GM03348 (cell line): Measurements from ENCODE around the gene FGG.

Experiments used
- DNase-seq: peaks from one replicate; pipeline ENCODE4 v3.0.0; 2012; ENCODE audit warnings: low spot score

Gene FGG

DNA sequence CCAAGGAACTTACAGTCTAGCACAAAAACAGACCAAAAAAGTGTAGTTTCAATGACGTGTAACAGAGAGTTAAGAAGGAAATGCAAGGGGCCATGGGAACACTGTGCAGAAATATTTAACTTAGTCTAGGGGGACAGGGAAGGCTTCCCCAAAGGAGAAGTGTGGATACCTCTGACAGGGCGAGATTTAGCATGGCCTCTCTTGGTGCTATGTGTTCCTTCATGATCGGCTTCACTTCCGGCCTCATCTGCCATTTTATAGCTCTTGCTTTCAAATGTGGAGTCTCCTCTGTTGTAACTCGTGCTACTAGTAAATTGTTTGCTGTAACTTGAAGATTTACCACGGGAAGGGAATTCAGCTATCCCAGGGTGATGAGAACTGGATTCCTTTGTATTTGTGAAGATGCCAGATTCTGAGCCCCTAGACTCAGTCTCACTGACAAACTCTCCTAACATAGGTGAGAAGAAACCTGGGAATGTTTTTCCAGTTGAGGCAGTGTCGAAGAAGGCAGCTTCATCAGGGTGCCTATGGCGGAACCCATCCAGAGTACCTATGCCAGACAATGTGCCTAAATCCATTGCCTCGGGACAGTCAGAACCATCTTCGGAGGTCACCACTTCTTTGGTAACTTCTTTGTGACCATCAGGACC, 27.0 kb downstream of the FGG start:
- DNase-seq = no peak

DNA sequence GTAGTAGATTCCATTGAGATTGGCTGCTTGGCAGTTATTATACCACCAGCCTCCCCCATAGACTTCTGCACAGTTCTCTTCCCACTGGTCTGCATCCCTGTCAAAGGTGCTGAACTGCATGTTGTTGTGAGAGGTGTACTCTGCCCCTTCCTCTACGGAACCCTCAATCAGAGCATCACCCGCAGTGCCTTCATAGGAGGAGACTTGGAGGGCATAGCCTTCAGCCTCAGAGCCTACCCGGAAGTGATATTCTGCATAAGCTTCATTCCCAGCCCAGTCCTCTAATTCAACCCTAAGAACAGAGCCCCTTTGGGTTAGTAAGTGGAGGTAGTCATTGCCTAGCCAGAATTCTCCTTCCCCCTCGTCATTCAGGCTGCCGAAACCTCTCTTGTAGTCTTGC, 28.2 kb downstream of the FGG start:
- no peak for DNase-seq

DNA sequence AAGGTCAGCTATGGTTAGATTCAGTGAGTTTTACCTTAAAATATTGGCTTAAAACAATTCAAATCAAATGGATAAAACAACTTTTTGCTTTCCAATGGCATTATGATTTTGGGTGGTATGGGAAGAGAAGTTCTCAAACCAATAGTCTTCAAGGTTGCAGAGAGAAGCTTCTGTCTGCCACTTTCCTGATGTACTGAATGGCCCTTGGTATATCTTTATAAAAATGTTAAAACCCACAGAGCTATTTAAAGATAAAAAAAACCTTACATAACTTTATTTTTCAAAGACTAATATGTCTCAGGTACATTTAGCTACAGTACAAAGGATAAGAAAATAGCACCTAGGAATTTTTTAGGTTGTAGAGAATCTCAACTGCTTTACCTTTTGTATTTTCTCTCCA, 28.8 kb downstream of the FGG start:
- DNase-seq = no peak

DNA sequence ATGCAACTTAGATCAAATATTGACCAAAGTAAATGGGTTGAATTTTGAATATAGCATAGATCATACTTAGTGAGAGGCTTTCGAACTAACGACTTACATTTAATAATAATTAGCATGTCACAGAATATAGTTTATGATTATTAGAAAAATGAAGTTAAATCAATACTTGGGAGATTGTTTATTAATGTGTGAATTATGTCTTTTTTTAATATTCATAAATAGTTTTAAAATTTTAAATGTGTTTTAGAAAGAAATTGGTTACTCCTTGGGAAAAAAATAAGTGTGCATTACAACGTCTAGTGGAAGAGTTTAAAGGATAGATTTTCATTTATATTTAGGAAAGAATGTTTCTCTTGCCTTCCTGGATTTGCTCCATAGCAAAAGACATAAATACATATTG, 29.2 kb downstream of the FGG start:
- no peak for DNase-seq

DNA sequence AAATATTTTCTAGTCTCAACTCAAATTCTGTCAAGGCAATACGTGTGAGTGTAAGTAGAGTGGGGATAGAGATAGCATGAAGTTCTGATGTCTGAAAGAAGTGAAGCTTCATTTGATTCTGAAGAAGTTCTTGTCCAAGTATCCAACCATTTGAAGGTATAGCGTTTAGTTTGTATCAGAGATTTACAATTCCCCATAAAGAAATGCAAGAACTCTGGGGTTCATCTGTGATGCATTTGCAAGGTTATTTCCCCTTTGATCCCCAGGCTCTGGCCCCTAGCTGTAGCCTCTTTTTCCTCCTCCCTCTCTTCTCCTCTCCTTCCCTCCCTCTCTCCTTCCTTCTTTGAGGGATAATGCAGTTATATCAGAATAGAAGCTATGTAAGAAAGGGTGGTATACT, 29.7 kb downstream of the FGG start:
- DNase-seq = no peak

DNA sequence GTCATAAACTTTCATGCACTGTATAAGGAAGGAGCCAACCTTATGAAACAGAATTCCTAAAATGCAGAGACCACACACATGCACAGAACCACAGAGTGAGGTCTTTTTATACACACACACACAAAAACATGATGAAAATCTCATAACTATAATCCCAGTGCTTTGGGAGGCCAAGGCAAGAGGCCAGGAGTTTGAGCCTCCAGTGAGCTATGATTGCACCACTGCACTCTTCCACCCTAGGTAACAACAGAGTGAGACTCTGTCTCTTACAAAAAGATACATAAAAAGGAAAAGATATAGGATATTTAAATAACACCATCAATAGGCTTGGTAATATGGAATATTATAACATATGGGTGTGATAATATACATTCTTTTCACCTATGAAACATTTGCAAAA, 32.5 kb downstream of the FGG start:
- DNase-seq = no peak

DNA sequence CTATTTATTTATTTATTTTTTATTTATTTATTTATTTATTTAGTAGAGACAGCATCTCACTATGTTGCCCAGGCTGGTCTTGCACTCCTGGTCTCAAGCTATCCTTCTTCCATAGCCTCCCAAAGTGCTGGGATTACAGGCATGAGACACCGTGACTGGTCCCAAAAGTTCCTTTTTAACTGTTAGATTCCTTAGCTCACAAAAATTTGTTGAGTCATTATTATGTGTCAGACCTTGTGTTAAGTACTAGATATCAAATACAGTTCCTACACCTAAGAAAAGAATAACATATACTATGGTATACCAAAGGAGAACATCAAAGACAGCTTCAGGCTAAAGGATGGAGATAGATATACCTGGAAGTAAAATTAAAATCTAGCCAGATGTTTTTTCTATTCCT, 33.5 kb downstream of the FGG start:
- no peak for DNase-seq

DNA sequence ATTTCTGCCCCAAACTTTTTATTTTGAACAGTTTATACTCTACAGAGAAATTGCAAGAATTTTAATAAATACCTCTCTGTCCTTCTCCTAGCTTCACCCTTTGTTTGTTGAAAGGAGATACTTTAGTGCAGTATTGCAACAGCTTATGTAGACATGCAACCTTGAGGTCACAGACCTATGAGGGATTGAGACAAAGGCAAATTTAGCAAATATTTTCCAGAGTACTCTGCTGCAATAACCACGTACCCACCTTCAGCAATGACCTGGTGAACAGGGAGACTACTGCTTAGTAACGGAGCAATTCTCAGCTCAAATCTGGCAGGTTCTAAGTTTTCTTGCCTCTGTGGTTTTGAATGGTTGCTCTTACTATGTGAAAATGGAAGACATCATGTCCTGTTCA, 35.1 kb downstream of the FGG start:
- no peak for DNase-seq

DNA sequence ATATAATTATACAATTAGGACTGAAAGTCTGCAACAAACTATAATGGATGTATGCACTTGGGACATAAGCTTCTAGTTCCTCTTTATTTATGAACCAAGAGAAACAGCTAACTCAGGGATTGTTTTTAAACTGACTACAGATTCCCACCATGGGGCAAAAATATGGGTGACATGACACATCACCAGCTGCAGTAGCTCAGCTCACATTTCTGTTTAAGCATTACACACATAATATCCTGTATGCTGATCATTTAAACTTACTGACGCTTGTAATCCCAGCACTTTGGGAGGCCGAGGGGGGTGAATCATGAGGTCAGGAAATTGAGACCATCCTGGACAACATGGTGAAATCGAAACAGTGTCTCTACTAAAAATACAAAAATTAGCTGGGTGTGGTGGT, 38.1 kb downstream of the FGG start:
- no peak for DNase-seq

DNA sequence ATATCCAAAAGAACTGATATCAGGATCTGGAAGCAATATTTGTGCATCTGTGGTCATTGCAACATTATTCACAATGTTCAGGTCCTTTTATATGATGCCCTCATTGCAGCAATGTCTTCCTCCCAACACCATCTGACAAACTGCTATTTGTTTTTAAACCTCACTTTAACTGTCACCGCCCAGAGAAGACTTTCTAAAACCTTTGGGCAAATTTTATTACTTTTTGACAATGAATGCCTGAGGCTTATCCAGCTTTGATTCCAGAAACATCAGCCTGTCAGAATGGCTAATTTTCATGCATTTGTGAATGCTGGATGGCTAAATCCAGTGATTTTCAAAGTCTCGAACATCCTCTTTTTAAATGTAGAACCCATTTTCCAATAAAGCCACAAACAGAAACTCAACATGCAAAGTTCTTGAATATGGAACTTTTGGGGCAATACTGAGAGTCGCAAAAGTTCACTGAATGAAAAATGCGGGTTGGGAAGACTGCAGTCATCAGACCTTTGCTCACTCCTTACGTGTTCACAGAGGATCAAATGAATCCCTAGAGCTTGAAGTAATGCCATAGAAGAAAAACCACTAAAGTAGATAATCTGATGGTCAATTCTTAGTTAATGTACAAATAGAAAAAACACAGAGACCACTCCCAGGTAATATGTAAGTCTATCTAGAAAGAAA, 39.1 kb downstream of the FGG start:
- DNase-seq = no peak

DNA sequence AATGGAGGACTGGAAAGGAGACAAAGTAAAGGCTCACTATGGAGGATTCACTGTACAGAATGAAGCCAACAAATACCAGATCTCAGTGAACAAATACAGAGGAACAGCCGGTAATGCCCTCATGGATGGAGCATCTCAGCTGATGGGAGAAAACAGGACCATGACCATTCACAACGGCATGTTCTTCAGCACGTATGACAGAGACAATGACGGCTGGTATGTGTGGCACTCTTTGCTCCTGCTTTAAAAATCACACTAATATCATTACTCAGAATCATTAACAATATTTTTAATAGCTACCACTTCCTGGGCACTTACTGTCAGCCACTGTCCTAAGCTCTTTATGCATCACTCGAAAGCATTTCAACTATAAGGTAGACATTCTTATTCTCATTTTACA, 42.9 kb downstream of the FGG start:
- DNase-seq = no peak

DNA sequence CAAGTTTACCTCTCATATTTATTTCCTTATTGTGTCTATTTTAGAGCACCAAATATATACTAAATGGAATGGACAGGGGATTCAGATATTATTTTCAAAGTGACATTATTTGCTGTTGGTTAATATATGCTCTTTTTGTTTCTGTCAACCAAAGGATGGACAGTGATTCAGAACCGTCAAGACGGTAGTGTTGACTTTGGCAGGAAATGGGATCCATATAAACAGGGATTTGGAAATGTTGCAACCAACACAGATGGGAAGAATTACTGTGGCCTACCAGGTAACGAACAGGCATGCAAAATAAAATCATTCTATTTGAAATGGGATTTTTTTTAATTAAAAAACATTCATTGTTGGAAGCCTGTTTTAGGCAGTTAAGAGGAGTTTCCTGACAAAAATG, 43.4 kb downstream of the FGG start:
- no peak for DNase-seq

DNA sequence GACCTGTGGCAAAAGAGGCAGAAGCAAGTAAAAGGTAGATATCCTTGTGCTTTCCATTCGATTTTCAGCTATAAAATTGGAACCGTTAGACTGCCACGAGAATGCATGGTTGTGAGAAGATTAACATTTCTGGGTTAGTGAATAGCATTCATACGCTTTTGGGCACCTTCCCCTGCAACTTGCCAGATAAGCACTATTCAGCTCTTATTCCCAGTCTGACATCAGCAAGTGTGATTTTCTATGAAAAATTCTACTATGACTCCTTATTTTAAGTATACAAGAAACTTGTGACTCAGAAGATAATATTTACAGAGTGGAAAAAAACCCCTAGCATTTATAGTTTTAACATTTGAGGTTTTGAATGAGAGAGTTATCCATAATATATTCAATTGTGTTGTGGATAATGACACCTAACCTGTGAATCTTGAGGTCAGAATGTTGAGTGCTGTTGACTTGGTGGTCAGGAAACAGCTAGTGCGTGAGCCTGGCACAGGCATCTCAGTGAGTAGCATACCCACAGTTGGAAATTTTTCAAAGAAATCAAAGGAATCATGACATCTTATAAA, 45.7 kb downstream of the FGG start:
- no peak for DNase-seq

DNA sequence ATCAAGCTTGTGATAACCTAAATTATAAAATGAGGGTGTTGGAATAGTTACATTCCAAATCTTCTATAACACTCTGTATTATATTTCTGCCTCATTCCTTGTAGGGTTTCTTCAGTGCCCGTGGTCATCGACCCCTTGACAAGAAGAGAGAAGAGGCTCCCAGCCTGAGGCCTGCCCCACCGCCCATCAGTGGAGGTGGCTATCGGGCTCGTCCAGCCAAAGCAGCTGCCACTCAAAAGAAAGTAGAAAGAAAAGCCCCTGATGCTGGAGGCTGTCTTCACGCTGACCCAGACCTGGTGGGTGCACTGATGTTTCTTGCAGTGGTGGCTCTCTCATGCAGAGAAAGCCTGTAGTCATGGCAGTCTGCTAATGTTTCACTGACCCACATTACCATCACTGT, 46.8 kb downstream of the FGG start:
- no peak for DNase-seq

DNA sequence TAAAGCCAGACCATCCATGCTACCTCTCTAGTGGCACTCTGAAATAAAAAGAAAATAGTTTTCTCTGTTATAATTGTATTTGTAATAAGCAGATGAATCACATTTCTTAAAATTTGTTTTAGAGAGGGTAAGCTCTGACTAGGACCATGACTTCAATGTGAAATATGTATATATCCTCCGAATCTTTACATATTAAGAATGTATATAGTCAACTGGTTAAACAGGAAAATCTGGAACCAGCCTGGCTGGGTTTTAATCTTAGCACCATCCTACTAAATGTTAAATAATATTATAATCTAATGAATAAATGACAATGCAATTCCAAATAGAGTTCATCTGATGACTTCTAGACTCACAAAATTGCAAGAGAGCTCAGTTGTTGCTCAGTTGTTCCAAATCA, 48.1 kb downstream of the FGG start:
- DNase-seq = no peak

DNA sequence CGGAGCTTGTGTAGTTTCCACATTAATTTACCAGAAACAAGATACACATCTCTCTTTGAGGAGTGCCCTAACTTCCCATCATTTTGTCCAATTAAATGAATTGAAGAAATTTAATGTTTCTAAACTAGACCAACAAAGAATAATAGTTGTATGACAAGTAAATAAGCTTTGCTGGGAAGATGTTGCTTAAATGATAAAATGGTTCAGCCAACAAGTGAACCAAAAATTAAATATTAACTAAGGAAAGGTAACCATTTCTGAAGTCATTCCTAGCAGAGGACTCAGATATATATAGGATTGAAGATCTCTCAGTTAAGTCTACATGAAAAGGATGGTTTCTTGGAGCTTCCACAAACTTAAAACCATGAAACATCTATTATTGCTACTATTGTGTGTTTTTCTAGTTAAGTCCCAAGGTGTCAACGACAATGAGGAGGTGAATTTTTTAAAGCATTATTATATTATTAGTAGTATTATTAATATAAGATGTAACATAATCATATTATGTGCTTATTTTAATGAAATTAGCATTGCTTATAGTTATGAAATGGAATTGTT, 49.7 kb downstream of the FGG start, which contains the start of gene FGB:
Gene FGB (plus strand): TSS at position 315 of the 558 bp plus-strand sequence. CDS start 8 bp downstream, at position 323.
- no peak for DNase-seq

DNA sequence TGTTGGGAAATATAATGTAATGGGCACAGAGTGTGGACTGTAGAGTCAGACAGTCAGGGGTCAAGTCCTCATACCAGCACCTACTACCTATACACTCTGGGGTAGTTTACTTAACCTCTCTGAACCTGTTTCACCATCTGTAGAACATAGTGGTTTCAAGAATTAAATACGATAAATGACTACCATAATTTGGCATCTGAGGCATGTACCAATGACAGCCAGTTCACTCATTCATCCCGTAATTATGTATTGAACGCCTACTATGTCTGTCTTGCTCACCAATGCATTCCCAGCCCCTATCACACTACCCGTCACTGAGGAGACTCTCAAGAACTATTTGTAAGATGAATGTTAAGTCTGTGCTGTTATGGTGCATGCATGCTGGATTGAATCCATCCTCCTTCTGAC, 51.6 kb downstream of the FGG start:
- peak; percentile 38 for DNase-seq

DNA sequence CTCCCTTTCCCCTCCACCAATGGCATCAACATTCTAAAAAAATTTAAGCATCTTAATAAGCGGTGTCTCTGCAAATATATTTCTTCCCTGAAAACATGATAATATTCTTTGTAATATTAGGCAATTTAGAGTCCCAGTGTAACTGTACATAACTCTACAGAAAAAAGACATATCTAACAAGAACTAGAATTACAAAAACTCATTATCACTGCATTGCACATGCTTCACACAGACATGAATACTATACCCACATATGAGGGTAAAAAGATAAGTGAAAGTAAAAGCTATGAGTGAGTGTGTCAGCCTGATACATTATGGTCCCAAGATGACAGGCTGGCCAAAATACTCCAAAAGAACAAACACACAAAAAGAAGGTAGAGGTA, 52.0 kb downstream of the FGG start:
- DNase-seq = no peak

DNA sequence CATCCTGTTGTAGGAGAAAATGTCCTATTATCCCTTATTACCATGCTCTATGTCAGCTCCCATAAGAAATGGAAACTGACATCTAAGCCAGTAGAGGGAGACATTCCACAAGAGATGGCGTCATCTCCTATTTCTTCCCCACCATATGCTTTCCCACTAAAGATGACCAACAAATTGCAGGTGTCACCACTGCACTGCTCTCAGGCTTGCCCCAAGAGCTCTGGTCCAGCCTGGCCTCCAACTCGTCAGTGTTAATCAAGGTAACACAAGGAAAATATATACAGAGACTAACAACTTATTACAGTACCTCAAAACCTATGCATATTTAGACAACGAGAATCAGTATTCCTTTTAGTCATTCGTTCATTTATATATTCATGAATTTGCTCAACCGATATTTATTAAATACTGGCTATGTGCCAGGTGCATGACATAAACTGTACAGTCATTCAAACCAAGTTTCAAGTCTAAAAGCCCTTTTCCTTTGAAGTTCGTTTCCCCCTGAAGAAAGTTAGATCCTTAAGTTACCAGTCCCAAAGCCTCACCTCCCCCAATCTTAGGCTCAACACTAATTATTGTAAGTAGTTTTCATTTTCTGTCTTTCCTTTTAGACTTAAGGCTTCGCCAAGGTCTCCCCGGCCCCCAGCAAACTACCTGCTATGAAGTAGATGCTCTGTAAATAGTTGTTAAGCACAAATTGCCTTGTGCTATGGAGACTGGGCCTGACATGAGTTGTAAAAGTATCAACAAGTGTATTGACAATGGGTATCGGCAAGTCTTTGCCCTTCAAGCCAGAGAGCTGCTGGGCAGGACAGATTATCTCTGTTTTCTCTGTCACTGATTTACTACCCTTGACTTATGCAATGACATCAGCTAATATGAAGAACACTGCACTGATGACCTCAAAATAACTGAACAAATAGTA, 52.7 kb downstream of the FGG start:
- DNase-seq = peak; percentile 47

DNA sequence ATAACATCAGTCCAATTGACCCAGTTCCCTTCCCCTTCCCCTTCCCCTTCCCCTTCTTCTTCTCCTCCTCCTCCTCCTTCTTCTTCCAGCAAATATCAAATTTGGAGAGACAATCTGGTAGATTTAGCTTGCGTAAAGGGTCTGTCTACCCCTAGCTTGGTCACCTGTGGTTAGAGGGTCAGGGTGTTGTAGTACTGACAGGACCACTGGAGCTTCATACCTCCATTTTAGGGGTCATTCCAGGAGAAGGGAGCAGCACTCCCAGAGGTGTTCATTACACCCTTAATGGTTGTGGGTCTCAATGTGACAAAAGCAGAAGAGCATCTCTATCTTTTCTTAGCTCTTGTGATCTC, 53.3 kb downstream of the FGG start:
- DNase-seq = no peak
